Stimulated activated naive CD8-positive, alpha-beta T cell treated with anti-CD3 and anti-CD28 coated beads, Interleukin-15, Interleukin-2, amounts not matched to agents 100 ng/mL and 50 ng/mL, for 24 hours (primary cell): ENCODE measurements around the gene CABLES2.

Source experiments
- H3K27ac Mint-ChIP-seq: one replicate; pipeline ENCODE4 v1.8.0; 2021; ENCODE audit warnings: mild to moderate bottlenecking, mixed read lengths
- H3K27me3 Mint-ChIP-seq: one replicate; pipeline ENCODE4 v1.8.0; 2021; ENCODE audit warnings: mixed read lengths
- H3K36me3 Mint-ChIP-seq: one replicate; pipeline ENCODE4 v1.8.0; 2021; ENCODE audit warnings: low read depth, mixed read lengths
- H3K4me1 Mint-ChIP-seq: one replicate; pipeline ENCODE4 v1.8.0; 2021; ENCODE audit warnings: low read depth, mixed read lengths
- H3K4me3 Mint-ChIP-seq: one replicate; pipeline ENCODE4 v1.8.0; 2021; ENCODE audit warnings: mild to moderate bottlenecking, mixed read lengths
- H3K9me3 Mint-ChIP-seq: one replicate; pipeline ENCODE4 v1.8.0; 2021; ENCODE audit warnings: mixed read lengths

The CABLES2 gene

GRCh38 chr20:62394248-62395245, 12.5 kb downstream of the CABLES2 start:
- Mint-ChIP-seq H3K27me3 (no peaks in the 10 kb centered on the region), H3K27ac (no peak overlapping the region), H3K9me3 (no peaks in the 10 kb centered on the region), H3K4me1 (peaks cover 8% of the 10 kb centered on the region), H3K4me3 (no peak overlapping the region), H3K36me3 (peaks cover 17% of the 10 kb centered on the region)

- Mint-ChIP-seq H3K36me3 (peaks cover 24% of the 10 kb centered on the region), H3K27ac (no peak overlapping the region), H3K9me3 (no peaks in the 10 kb centered on the region), H3K4me3 (no peak overlapping the region), H3K27me3 (no peaks in the 10 kb centered on the region), H3K4me1 (peaks cover 13% of the 10 kb centered on the region)
These were observed 13.3 kb downstream of the CABLES2 start for GRCh38 chr20:62393830-62394229.

- H3K4me1 Mint-ChIP-seq: peaks cover 19% of the 10 kb centered on the region
- H3K27me3 Mint-ChIP-seq: no peaks in the 10 kb centered on the region
- no peaks in the 10 kb centered on the region for H3K9me3 Mint-ChIP-seq
- H3K4me3 Mint-ChIP-seq: no peak overlapping the region
- no peak overlapping the region for H3K27ac Mint-ChIP-seq
- H3K36me3 Mint-ChIP-seq: peaks cover 29% of the 10 kb centered on the region
These were observed 13.8 kb downstream of the CABLES2 start for GRCh38 chr20:62393335-62393665.

- Mint-ChIP-seq H3K36me3 (peaks cover 33% of the 10 kb centered on the region), H3K27me3 (no peaks in the 10 kb centered on the region), H3K9me3 (no peaks in the 10 kb centered on the region), H3K4me3 (no peak overlapping the region), H3K4me1 (peaks cover 24% of the 10 kb centered on the region), H3K27ac (no peak overlapping the region)
These were observed 14.3 kb downstream of the CABLES2 start for GRCh38 chr20:62392621-62393334.

GRCh38 chr20:62392077-62392418, 15.0 kb downstream of the CABLES2 start:
- no peaks in the 10 kb centered on the region for H3K27me3 Mint-ChIP-seq
- no peak overlapping the region for H3K27ac Mint-ChIP-seq
- H3K4me3 Mint-ChIP-seq: no peak overlapping the region
- peaks cover 28% of the 10 kb centered on the region for H3K4me1 Mint-ChIP-seq
- H3K36me3 Mint-ChIP-seq: peaks cover 35% of the 10 kb centered on the region
- H3K9me3 Mint-ChIP-seq: no peaks in the 10 kb centered on the region

- peaks cover 35% of the 10 kb centered on the region for H3K36me3 Mint-ChIP-seq
These were observed 15.7 kb downstream of the CABLES2 start for GRCh38 chr20:62391165-62392076.

GRCh38 chr20:62390317-62391164, 16.5 kb downstream of the CABLES2 start:
- no peaks in the 10 kb centered on the region for H3K27me3 Mint-ChIP-seq
- peaks cover 35% of the 10 kb centered on the region for H3K4me1 Mint-ChIP-seq
- no peaks in the 10 kb centered on the region for H3K9me3 Mint-ChIP-seq
- peaks cover 37% of the 10 kb centered on the region for H3K36me3 Mint-ChIP-seq
- H3K4me3 Mint-ChIP-seq: no peak overlapping the region
- peak overlapping the region; percentile 51 for H3K27ac Mint-ChIP-seq

More at GRCh38 chr20:62391165-62392076, 15.7 kb downstream of the CABLES2 start:
- no peaks in the 10 kb centered on the region for H3K9me3 Mint-ChIP-seq
- H3K4me3 Mint-ChIP-seq: no peak overlapping the region
- H3K27ac Mint-ChIP-seq: no peak overlapping the region
- peaks cover 28% of the 10 kb centered on the region for H3K4me1 Mint-ChIP-seq
- no peaks in the 10 kb centered on the region for H3K27me3 Mint-ChIP-seq

GRCh38 chr20:62389601-62390087, 17.4 kb downstream of the CABLES2 start:
- peak overlapping the region; percentile 96 for H3K27ac Mint-ChIP-seq
- peaks cover 43% of the 10 kb centered on the region for H3K36me3 Mint-ChIP-seq
- H3K4me3 Mint-ChIP-seq: peak overlapping the region; percentile 96
- H3K4me1 Mint-ChIP-seq: peaks cover 43% of the 10 kb centered on the region
- no peaks in the 10 kb centered on the region for H3K9me3 Mint-ChIP-seq
- no peaks in the 10 kb centered on the region for H3K27me3 Mint-ChIP-seq

GRCh38 chr20:62388839-62389600, 18.1 kb downstream of the CABLES2 start:
- Mint-ChIP-seq H3K27me3 (no peaks in the 10 kb centered on the region), H3K4me3 (peak overlapping the region; percentile 96), H3K9me3 (no peaks in the 10 kb centered on the region), H3K36me3 (peaks cover 43% of the 10 kb centered on the region), H3K4me1 (peaks cover 48% of the 10 kb centered on the region), H3K27ac (peak overlapping the region; percentile 96)

GRCh38 chr20:62387933-62388635, 19.0 kb downstream of the CABLES2 start:
- no peaks in the 10 kb centered on the region for H3K9me3 Mint-ChIP-seq
- peaks cover 48% of the 10 kb centered on the region for H3K4me1 Mint-ChIP-seq
- H3K4me3 Mint-ChIP-seq: peak overlapping the region; percentile 96
- peak overlapping the region; percentile 96 for H3K27ac Mint-ChIP-seq
- peaks cover 47% of the 10 kb centered on the region for H3K36me3 Mint-ChIP-seq
- no peaks in the 10 kb centered on the region for H3K27me3 Mint-ChIP-seq

- no peaks in the 10 kb centered on the region for H3K9me3 Mint-ChIP-seq
- H3K4me1 Mint-ChIP-seq: peaks cover 53% of the 10 kb centered on the region
- H3K4me3 Mint-ChIP-seq: peak overlapping the region; percentile 96
- peak overlapping the region; percentile 96 for H3K27ac Mint-ChIP-seq
- peaks cover 52% of the 10 kb centered on the region for H3K36me3 Mint-ChIP-seq
- no peaks in the 10 kb centered on the region for H3K27me3 Mint-ChIP-seq
These were observed 19.7 kb downstream of the CABLES2 start for GRCh38 chr20:62387219-62387913.
